Neuronal stem cell (in vitro differentiated cells): ENCODE measurements around the gene CASP8AP2.

ENCODE experiments used
- DNase-seq: peaks from one replicate; pipeline ENCODE4 v3.0.0-alpha.2; 2013; ENCODE audit warnings: low spot score
- H2AFZ ChIP-seq: one replicate; pipeline ENCODE4 v1.6.1; 2013; ENCODE audit warnings: mild to moderate bottlenecking, low read length, inconsistent platforms
- H2AK5ac ChIP-seq: 2 replicates; pipeline ENCODE4 v1.6.1; 2013; ENCODE audit warnings: low read depth, mild to moderate bottlenecking, inconsistent platforms, low read length, moderate library complexity, mixed read lengths
- H2BK120ac ChIP-seq: 2 replicates; pipeline ENCODE4 v1.6.1; 2013; ENCODE audit warnings: low read depth, mild to moderate bottlenecking, inconsistent platforms, low read length, moderate library complexity, mixed read lengths
- H2BK12ac ChIP-seq: one replicate; pipeline ENCODE4 v1.6.1; 2013; ENCODE audit warnings: low read length, inconsistent platforms
- H2BK15ac ChIP-seq: 2 replicates; pipeline ENCODE4 v1.6.1; 2013; ENCODE audit warnings: mild to moderate bottlenecking, low read length, inconsistent platforms, mixed read lengths
- H2BK5ac ChIP-seq: one replicate; pipeline ENCODE4 v1.6.1; 2013; ENCODE audit warnings: inconsistent platforms, mild to moderate bottlenecking, low read length, moderate library complexity
- H3K14ac ChIP-seq: one replicate; pipeline ENCODE4 v1.6.1; 2013; ENCODE audit warnings: low read length, inconsistent platforms
- H3K18ac ChIP-seq: 2 replicates; pipeline ENCODE4 v1.6.1; 2013; ENCODE audit warnings: low read length, inconsistent platforms
- H3K23ac ChIP-seq: 2 replicates; pipeline ENCODE4 v1.6.1; 2013; ENCODE audit warnings: low read depth, mild to moderate bottlenecking, mixed read lengths, low read length, inconsistent platforms; ENCODE audit not compliant: poor library complexity
- H3K27ac ChIP-seq: replicated peaks from 3 replicates; pipeline ENCODE4 v1.5.1; 2013; ENCODE audit warnings: low read length, inconsistent platforms
- H3K27me3 ChIP-seq, 3 experiments: 2 replicates each; pipeline ENCODE4 v1.6.1; 2013; ENCODE audit warnings: low read length in 3 of 3, mild to moderate bottlenecking in 2 of 3, inconsistent platforms in 1 of 3, low read depth in 1 of 3, mixed read lengths in 1 of 3, moderate library complexity in 1 of 3; ENCODE audit not compliant: control insufficient read depth in 3 of 3, insufficient read depth in 3 of 3
- H3K36me3 ChIP-seq, 2 donors: replicated peaks in 1 of 2; 2 replicates each; pipeline ENCODE4 v1.6.1; 2013; ENCODE audit warnings: low read length in 2 of 2; ENCODE audit not compliant: control insufficient read depth in 2 of 2, insufficient read depth in 2 of 2
- H3K4ac ChIP-seq: 2 replicates; pipeline ENCODE4 v1.6.1; 2013; ENCODE audit warnings: inconsistent platforms, mild to moderate bottlenecking, low read length, moderate library complexity
- H3K4me1 ChIP-seq, 2 donors: 1 replicate in 1 of 2; 2 replicates in 1 of 2; pipeline ENCODE4 v1.6.1; 2013; ENCODE audit warnings: low read length in 2 of 2, low read depth in 1 of 2; ENCODE audit not compliant: control insufficient read depth in 2 of 2, insufficient read depth in 1 of 2
- H3K4me2 ChIP-seq: one replicate; pipeline ENCODE4 v1.6.1; 2013; ENCODE audit warnings: mild to moderate bottlenecking, low read length, inconsistent platforms; ENCODE audit not compliant: insufficient read depth, poor library complexity, severe bottlenecking
- H3K4me3 ChIP-seq, 2 donors: 2 replicates each; pipeline ENCODE4 v1.5.1; 2013; ENCODE audit warnings: low read length in 2 of 2, mild to moderate bottlenecking in 2 of 2, inconsistent platforms in 1 of 2, moderate library complexity in 1 of 2
- H3K79me1 ChIP-seq: one replicate; pipeline ENCODE4 v1.6.1; 2013; ENCODE audit warnings: low read depth, mild to moderate bottlenecking, inconsistent platforms, low read length, moderate library complexity
- H3K9ac ChIP-seq: one replicate; pipeline ENCODE4 v1.6.1; 2013; ENCODE audit warnings: mild to moderate bottlenecking, low read depth, low read length, inconsistent platforms; ENCODE audit not compliant: poor library complexity
- H3K9me3 ChIP-seq, 2 donors: replicated peaks in 1 of 2; 2 replicates each; pipeline versions ENCODE3 to v1.6.1; 2013; ENCODE audit warnings: low read length in 2 of 2, mild to moderate bottlenecking in 2 of 2, inconsistent platforms in 1 of 2, low read depth in 1 of 2, mixed read lengths in 1 of 2, moderate library complexity in 1 of 2; ENCODE audit not compliant: control insufficient read depth in 2 of 2, insufficient read depth in 1 of 2
- H4K8ac ChIP-seq: one replicate; pipeline ENCODE4 v1.6.1; 2013; ENCODE audit warnings: low read depth, mild to moderate bottlenecking, inconsistent platforms, low read length, moderate library complexity
- H4K91ac ChIP-seq: one replicate; pipeline ENCODE4 v1.6.1; 2013; ENCODE audit warnings: low read length, low read depth, mild to moderate bottlenecking, inconsistent platforms; ENCODE audit not compliant: poor library complexity
- WGBS, 2 donors: extraction: QIAGEN DNeasy Blood & Tissue Kit; methylation state at CpG; one replicate each; pipeline ENCODE4 v1.1.7; 2013; ENCODE audit warnings: missing lambda C conversion rate in 2 of 2, mixed read lengths in 1 of 2; ENCODE audit not compliant: insufficient read length in 2 of 2, insufficient replicate concordance in 1 of 2; ENCODE audit errors: extremely low coverage in 2 of 2; 5-methylcytosine and 5-hydroxymethylcytosine counted together

CASP8AP2 gene

DNA sequence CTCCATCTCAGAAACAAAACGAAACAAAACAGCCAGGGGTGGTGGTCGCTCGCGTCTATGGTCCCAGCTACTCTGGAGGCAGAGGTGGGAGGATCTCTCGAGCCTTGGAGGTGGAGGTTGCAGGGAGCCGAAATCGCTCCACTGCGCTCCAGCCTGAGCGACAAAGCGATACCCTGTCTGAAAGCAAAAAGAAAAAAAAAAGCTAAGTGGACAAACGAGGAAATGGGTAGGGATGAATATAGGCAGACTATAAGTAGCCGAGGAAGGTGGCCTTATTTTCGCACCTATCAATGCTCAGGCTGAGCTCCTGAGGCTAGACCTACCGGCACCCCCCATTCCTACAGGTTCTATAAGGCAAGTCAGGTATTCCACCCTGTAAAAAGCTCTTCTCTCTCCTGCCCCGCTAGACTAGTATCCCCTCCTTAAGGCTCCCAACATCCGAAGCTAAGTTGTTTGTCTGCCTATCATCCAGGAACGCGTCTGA lies 650 bp upstream of the CASP8AP2 start:
- no peak overlapping the region for H2BK12ac ChIP-seq
- H3K4ac ChIP-seq: no peak overlapping the region
- peaks cover 3% of the 10 kb centered on the region for H3K79me1 ChIP-seq
- no peak overlapping the region for H2BK15ac ChIP-seq
- no peak overlapping the region for H3K23ac ChIP-seq
- WGBS, 2 donors: no CpG with 5 or more reads among the region's 18 CpGs
- no peaks in the 10 kb centered on the region for H3K9me3 ChIP-seq
- peak overlapping the region; percentile 60 for H3K4me2 ChIP-seq
- H3K4me3 ChIP-seq: peak overlapping the region; percentile 79 to 80
- H4K8ac ChIP-seq: no peak overlapping the region
- DNase-seq: no peak
- no peak overlapping the region for H2AK5ac ChIP-seq
- H3K18ac ChIP-seq: no peak overlapping the region
- H4K91ac ChIP-seq: no peak overlapping the region
- no peaks in the 10 kb centered on the region for H3K27me3 ChIP-seq
- peak overlapping the region; percentile 70 for H3K9ac ChIP-seq
- no peak overlapping the region for H3K14ac ChIP-seq
- no peak overlapping the region for H2BK120ac ChIP-seq
- no peak overlapping the region for H3K27ac ChIP-seq
- H3K36me3 ChIP-seq: peaks cover 5 to 30% of the 10 kb centered on the region in 2 donors
- no peak overlapping the region for H2BK5ac ChIP-seq
- H3K4me1 ChIP-seq: peaks cover 0 to 6% of the 10 kb centered on the region in 2 donors
- peak overlapping the region; percentile 86 for H2AFZ ChIP-seq

- Histone ChIP-seq H4K91ac (no peak overlapping the region), H2AFZ (peak overlapping the region; percentile 90), H3K9ac (peak overlapping the region; percentile 99), H3K14ac (peak overlapping the region; percentile 95), H3K4me3 (peak overlapping the region; percentile 79 to 85), H2BK12ac (no peak overlapping the region), H3K23ac (peak overlapping the region; percentile 96), H3K27me3 (no peaks in the 10 kb centered on the region), H3K18ac (peak overlapping the region; percentile 98), H3K36me3 (peaks cover 10 to 39% of the 10 kb centered on the region in 2 donors), H3K27ac (peak overlapping the region; percentile 87), H3K9me3 (no peaks in the 10 kb centered on the region), H2BK15ac (no peak overlapping the region), H3K4me1 (peaks cover 0 to 6% of the 10 kb centered on the region in 2 donors), H2AK5ac (peak overlapping the region; percentile 86), H4K8ac (peak overlapping the region; percentile 74), H3K4ac (no peak overlapping the region), H2BK120ac (no peak overlapping the region), H3K4me2 (peak overlapping the region; percentile 78), H3K79me1 (peaks cover 6% of the 10 kb centered on the region), H2BK5ac (no peak overlapping the region)
- WGBS, 2 donors: no CpG with 5 or more reads among the region's 15 CpGs
- DNase-seq: no peak
Observed at GRCh38 chr6:89830170-89830809, 610 bp downstream of the CASP8AP2 start.

DNA sequence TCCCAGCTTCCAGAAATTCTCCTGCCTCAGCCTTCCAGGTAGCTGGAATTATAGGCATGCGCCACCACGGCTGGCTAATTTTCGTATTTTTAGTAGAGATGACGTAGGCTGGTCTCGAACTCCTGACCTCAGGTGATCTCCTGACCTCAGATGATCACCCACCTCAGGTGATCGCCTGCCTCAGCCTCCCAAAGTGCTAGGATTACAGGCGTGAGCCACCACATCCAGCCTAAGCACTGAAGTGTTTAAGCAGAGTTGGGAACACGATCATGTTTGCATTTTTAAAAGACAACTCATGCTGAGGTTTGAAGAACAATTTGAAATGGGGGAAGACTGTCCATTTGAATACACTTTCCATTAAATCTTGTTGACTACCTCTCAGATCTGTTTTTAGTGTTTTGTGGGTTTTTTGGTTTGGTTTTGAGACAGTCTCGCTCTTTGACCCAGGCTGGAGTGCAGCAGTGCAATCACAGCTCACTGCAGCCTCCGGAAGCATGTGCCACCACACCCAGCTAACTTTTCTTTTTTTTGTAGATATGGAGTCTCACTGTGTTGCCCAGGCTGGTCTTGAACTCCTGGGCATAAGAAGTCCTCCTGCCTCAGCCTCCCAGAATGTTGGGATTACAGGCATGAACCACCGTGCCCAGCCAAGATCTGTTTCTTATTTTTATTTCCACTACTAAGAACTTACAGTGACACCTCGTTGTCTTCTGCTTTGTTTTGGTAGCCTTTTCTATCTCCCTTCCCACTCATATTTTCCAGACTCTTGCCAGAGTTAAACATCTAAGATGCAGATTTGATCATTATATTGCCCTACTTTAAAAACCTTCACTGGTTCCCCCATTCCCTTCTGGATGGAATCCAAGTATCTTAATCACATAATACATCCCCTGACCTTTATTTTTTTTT lies 5.5 kb downstream of the CASP8AP2 start:
- no peak overlapping the region for H3K23ac ChIP-seq
- H4K8ac ChIP-seq: no peak overlapping the region
- H2AK5ac ChIP-seq: no peak overlapping the region
- H2BK5ac ChIP-seq: no peak overlapping the region
- no peak overlapping the region for H4K91ac ChIP-seq
- H3K27ac ChIP-seq: no peak overlapping the region
- no CpG with 5 or more reads among the region's 12 CpGs for WGBS, 2 donors
- no peak overlapping the region for H3K4ac ChIP-seq
- no peak overlapping the region for H3K4me2 ChIP-seq
- H3K36me3 ChIP-seq: peaks cover 19 to 83% of the 10 kb centered on the region in 2 donors
- H3K4me3 ChIP-seq: no peak overlapping the region
- peaks cover 8% of the 10 kb centered on the region for H3K79me1 ChIP-seq
- no peak for DNase-seq
- no peak overlapping the region for H3K14ac ChIP-seq
- H2AFZ ChIP-seq: no peak overlapping the region
- H2BK15ac ChIP-seq: no peak overlapping the region
- H2BK120ac ChIP-seq: no peak overlapping the region
- H3K4me1 ChIP-seq: peaks cover 0 to 6% of the 10 kb centered on the region in 2 donors
- H3K9me3 ChIP-seq: no peaks in the 10 kb centered on the region
- H3K18ac ChIP-seq: no peak overlapping the region
- no peak overlapping the region for H2BK12ac ChIP-seq
- H3K9ac ChIP-seq: no peak overlapping the region
- no peaks in the 10 kb centered on the region for H3K27me3 ChIP-seq

DNA sequence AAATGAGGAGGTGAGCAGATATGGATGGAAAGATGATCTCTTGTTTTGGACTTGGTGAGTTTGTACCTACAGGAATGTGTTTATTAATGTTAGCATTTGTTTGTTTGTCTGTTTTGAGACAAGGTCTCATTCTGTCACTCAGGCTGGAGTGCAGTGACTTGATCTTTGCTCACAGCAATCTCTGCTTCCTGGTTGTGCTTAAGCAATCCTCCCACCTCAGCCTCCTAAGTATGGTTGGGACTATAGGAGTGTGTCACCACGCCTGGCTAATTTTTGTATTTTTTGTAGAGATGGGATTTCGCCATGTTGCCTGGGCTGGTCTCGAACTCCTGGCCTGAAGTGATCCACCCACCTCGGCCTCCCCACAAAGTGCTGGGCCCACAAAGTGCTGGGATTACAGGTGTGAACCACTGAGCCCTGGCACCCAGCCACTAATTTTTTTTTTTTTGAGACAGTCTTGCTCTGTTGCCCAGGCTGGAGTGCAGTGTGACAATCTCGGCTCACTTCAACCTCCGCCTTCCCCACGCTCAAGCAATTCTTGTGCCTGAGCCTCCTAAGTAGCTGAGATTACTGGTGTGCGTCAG lies 7.1 kb downstream of the CASP8AP2 start:
- Histone ChIP-seq H2BK15ac (no peak overlapping the region), H3K36me3 (peaks cover 19 to 86% of the 10 kb centered on the region in 2 donors), H3K79me1 (peaks cover 11% of the 10 kb centered on the region), H2AFZ (no peak overlapping the region), H3K9ac (no peak overlapping the region), H3K4me1 (no peaks in the 10 kb centered on the region), H3K27ac (no peak overlapping the region), H4K91ac (no peak overlapping the region), H2BK5ac (no peak overlapping the region), H2BK120ac (no peak overlapping the region), H2BK12ac (no peak overlapping the region), H3K27me3 (no peaks in the 10 kb centered on the region), H3K4me2 (no peak overlapping the region), H3K4me3 (no peak overlapping the region), H2AK5ac (no peak overlapping the region), H3K9me3 (no peaks in the 10 kb centered on the region), H3K23ac (no peak overlapping the region), H3K4ac (no peak overlapping the region), H3K18ac (no peak overlapping the region), H4K8ac (no peak overlapping the region), H3K14ac (no peak overlapping the region)
- DNase-seq: no peak
- WGBS, 2 donors: no CpG with 5 or more reads among the region's 8 CpGs
